Thoracic aorta (tissue), 2 donors: Measurements from ENCODE around the gene NUDT1. TPM values are rescaled to one million over a fixed set of nuclear protein-coding genes. Genes with fewer than 3 reads are reported as not detected.

Source experiments
- ATAC-seq: fragments of 150-250 bp; one replicate; pipeline ENCODE4 v1.8.0; 2017; ENCODE audit warnings: low read depth; ENCODE audit not compliant: insufficient number of reproducible peaks, low FRiP score
- DNase-seq: peaks from one replicate; pipeline ENCODE4 v3.0.0-alpha.2; 2020; ENCODE audit warnings: low spot score
- H3K27ac ChIP-seq, 2 donors: fragments of 200-600 bp; sonication (generic); 1 replicate in 1 of 2; 2 replicates in 1 of 2; pipeline ENCODE4 v1.5.1; 2016; ENCODE audit warnings: mild to moderate bottlenecking in 2 of 2, moderate library complexity in 2 of 2
- H3K27me3 ChIP-seq: fragments of 200-600 bp; sonication (generic); replicated peaks from 2 replicates; pipeline ENCODE4 v1.6.0; 2016; ENCODE audit warnings: mild to moderate bottlenecking; ENCODE audit not compliant: insufficient read depth
- H3K36me3 ChIP-seq: fragments of 200-600 bp; sonication (generic); one replicate; pipeline ENCODE4 v1.5.1; 2016
- H3K4me1 ChIP-seq, 2 donors: fragments of 200-600 bp; sonication (generic); 1 replicate in 1 of 2; 2 replicates in 1 of 2; pipeline versions ENCODE4 v1.5.1 to v1.6.0; 2016; ENCODE audit warnings: low read depth in 2 of 2, mild to moderate bottlenecking in 1 of 2; ENCODE audit not compliant: control insufficient read depth in 1 of 2
- H3K4me3 ChIP-seq: fragments of 200-600 bp; sonication (generic); 2 replicates; pipeline ENCODE4 v1.5.1; 2016; ENCODE audit warnings: mild to moderate bottlenecking
- H3K9me3 ChIP-seq: fragments of 200-600 bp; sonication (generic); 2 replicates; pipeline ENCODE4 v1.5.1; 2016
- total RNA-seq, 2 donors: library from RNA; depleted of rRNA; stranded (reverse); fragments of >200 nt; gene quantifications; one replicate each; pipeline versions ENCODE4 v1.1.0 to v1.2.3, GENCODE V29; 2016
- TF ChIP-seq, protein P1 (sequence below): fragments of 200-600 bp; sonication (generic); IDR thresholded peaks from one replicate; pipeline ENCODE4 v1.5.1; 2019; ENCODE audit warnings: antibody characterized with exemption

The NUDT1 gene
- total RNA-seq, 2 donors from 2014 or later = 9.7 to 15.2 TPM

DNA sequence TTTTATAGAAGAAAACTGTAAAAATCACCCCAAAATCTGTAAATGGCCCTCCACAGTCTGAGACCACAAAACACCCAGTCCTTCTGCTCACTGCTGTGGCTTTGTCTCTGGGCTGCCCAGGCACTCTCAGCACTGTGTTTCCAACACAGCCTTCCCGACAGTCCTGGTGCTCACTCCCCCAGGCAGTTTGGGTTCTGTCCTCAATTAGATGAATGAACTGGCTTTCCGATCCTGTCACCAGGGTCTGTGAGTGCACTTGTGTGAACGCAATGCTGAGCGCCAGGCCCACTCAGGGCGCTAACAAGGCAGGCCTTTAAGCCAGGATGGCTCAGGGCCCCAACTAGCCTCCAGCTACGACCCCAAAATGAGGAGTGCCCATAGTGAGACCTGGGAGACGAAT is 12.6 kb upstream of the NUDT1 start:
- Histone ChIP-seq H3K27ac (no peak overlapping the region), H3K36me3 (peaks cover 17% of the 10 kb centered on the region), H3K9me3 (no peaks in the 10 kb centered on the region), H3K27me3 (no peaks in the 10 kb centered on the region), H3K4me3 (no peak overlapping the region), H3K4me1 (peaks cover 15 to 36% of the 10 kb centered on the region in 2 donors)
- TF ChIP-seq, protein P1, sequence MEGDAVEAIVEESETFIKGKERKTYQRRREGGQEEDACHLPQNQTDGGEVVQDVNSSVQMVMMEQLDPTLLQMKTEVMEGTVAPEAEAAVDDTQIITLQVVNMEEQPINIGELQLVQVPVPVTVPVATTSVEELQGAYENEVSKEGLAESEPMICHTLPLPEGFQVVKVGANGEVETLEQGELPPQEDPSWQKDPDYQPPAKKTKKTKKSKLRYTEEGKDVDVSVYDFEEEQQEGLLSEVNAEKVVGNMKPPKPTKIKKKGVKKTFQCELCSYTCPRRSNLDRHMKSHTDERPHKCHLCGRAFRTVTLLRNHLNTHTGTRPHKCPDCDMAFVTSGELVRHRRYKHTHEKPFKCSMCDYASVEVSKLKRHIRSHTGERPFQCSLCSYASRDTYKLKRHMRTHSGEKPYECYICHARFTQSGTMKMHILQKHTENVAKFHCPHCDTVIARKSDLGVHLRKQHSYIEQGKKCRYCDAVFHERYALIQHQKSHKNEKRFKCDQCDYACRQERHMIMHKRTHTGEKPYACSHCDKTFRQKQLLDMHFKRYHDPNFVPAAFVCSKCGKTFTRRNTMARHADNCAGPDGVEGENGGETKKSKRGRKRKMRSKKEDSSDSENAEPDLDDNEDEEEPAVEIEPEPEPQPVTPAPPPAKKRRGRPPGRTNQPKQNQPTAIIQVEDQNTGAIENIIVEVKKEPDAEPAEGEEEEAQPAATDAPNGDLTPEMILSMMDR = no peak
- ATAC-seq (no peak), DNase-seq (no peak)

DNA sequence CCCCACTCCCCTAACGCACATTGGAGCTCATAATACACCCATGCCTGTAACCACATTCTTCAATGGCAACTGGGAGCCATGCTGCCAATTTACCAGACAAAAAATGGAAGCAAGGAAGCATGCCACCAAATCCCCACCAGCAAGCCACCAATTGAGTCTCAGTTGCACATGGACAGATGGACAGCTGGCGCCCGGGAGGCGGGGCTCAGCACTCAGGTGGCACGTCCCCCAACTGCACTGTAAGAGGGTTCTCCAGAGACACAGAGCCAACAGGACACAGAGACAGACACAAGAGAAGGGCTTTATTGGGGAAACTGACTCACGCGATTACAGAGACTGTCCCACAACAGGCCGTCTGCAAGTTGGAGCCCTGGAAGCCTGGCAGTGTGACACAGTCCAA is 11.8 kb upstream of the NUDT1 start:
- Histone ChIP-seq H3K4me3 (no peak overlapping the region), H3K36me3 (peaks cover 16% of the 10 kb centered on the region), H3K27ac (no peak overlapping the region), H3K27me3 (no peaks in the 10 kb centered on the region), H3K9me3 (no peaks in the 10 kb centered on the region), H3K4me1 (peaks cover 15 to 36% of the 10 kb centered on the region in 2 donors)
- TF ChIP-seq, protein P1 = no peak
- no peak for DNase-seq
- no peak for ATAC-seq

DNA sequence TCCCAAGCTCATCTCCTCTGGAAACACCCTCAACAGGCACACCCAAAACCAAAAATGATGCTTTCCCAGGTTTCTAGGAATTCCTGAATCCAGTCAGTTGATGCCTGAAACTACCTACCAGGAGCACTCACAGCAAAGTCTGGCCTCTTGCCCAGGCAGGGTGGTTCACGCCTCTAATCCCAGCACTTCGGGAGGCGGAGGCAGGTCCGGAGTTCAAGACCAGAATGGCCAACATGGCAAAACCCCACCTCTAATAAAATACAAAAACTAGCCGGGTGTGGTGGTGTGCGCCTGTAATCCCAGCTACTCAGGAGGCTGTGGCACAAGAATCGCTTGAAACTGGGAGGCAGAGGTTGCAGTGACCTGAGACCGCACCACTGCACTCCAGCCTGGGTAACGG is 11.1 kb upstream of the NUDT1 start:
- Histone ChIP-seq H3K9me3 (no peaks in the 10 kb centered on the region), H3K4me3 (no peak overlapping the region), H3K4me1 (peaks cover 15 to 36% of the 10 kb centered on the region in 2 donors), H3K27me3 (no peaks in the 10 kb centered on the region), H3K36me3 (peaks cover 16% of the 10 kb centered on the region), H3K27ac (no peak overlapping the region)
- DNase-seq (no peak), ATAC-seq (no peak)
- TF ChIP-seq, protein P1 = no peak

DNA sequence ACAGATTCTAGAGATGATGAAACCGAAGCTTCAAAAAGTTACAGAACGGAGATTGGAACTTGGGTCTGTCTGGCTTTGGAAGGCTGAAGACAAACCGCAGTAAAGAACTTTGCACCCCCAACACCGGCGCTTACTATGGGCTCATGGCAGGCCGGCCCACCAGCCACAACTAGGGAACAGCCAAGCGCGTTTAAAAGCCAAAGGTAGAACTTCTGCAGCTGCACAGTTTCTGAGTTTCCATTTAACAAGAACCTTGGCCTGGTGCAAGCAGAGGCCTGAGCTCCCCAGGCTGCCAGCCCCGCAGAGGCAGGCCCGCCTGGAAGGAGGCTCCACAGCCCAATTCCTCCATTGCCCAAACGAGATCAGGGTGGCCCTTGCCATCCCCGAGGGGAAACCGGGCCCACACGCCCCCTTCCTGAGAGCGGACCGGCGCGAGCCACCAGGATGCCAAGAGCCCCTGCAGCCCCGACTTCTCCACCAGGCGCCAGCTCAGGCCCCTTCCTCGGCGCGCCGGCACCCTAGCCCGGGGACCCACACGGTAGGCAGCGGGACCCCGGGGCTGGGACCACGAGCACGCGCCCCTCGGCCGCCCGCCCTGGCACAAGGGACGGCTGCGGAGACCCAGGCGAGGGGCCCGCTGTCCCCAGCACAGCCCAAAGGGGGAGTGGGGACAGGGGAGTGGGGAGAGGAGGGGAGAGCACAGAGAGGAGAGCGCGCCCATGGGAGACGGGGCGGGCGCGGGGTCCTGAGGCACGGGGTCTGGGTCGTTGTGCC is 9.8 kb upstream of the NUDT1 start:
- Histone ChIP-seq H3K27ac (peak overlapping the region in 1 of 2 donors; percentile 32), H3K4me1 (peaks cover 15 to 36% of the 10 kb centered on the region in 2 donors), H3K36me3 (peaks cover 13% of the 10 kb centered on the region), H3K4me3 (peak overlapping the region; percentile 96), H3K9me3 (no peaks in the 10 kb centered on the region), H3K27me3 (no peaks in the 10 kb centered on the region)
- ATAC-seq = peak; percentile 21
- DNase-seq = no peak
- TF ChIP-seq, protein P1 = no peak

DNA sequence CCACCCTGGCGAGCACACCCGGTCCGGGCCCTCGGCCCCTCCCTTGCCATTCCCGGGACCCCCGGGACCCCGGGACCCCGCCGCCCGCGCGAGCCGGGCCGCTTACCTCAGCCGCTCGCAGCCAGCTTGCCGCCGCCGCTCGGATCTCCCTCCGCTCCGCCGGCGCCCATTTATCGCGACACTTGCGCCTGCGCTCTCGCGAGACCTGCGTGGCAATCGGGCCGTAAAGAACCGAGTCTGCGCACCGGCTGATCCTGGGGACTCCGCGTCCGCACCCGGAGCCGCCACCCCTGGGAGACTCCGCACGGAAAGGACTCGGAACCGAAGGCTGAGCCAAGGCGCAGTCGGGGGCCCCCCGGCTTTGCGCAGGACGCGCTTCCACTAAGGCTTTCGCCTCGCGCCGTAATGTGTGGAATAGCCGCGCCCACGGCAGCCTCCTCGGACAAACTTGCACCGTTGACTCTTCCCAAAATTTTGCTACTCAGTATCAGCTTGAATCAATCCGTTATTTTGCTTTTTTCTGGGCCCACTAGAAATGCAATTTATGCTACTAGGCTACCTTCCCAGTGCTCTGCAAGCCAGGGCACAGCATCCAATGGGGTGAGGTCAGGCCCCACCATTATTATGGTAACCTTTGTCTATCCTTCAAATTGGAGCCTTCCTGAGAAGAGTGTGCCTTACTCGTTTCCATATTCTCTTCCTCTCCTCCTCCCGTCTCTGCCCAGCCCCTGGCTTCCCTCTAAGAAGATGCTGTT is 9.1 kb upstream of the NUDT1 start, which contains the start of gene MAD1L1:
Gene MAD1L1, minus strand, starts transcription at position 180 of the 755 bp plus-strand sequence. CDS start 2,812 bp downstream, outside the sequence.
- ATAC-seq (peak; percentile 86), DNase-seq (peak; percentile 47)
- H3K27me3 ChIP-seq = no peaks in the 10 kb centered on the region
- no peaks in the 10 kb centered on the region for H3K9me3 ChIP-seq
- H3K4me3 ChIP-seq = peak within 1 kb of the TSS; percentile 96
- TF ChIP-seq, protein P1 = no peak
- H3K4me1 ChIP-seq = peaks cover 15 to 36% of the 10 kb centered on the region in 2 donors
- peaks cover 17% of the 10 kb centered on the region for H3K36me3 ChIP-seq
- peak within 1 kb of the TSS in 1 of 2 donors; percentile 32 for H3K27ac ChIP-seq
